Eye (tissue), 1 donor: ENCODE measurements around the gene DPEP3.

Experiments used
- DNase-seq: peaks from one replicate; pipeline ENCODE4 v3.0.0-alpha.2; 2015

DPEP3 gene

GRCh38 chr16:67966549-67967182 lies 13.6 kb downstream of the DPEP3 start:
- DNase-seq: no peak

DNA sequence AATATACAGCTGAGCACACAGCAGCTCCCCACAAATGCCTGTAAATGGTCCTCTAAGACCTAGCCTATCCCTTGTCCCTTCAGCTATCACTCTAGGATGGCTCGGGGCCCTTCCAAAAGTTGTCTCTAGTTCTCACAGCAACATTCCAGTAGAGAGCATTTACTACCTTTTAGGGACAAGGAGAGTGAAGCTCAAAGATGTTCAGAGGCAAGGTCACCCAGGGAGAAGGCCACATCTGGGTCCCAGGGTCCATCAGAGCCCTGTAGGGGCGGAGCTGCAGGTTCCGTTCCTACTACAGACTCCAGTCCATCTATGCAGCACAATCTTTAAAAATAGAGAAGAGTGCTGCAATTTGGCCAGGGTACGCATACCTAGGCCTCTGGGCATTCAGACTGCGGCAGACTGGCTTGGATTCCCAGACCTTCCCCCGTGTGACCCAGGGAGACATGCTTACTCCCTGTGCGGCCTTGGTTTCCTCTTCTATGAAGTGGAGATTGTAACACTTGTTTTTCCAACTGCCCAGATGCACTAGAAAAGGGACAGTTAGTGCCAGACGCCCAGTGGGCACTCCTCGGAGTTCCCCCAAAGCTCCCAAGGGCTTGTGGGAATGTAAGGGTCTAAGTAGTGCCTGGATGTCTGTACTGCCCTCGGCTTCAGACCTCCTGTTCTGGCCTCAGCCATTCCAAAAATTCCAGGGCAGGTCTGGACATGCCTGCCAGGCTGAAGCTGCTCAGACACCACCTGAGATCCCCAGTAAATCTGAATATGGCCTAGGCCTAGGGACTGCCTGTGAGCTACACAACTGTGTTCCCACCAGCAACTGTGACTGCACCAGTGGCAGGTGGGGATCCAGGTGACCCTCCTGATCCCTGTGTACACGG lies 14.4 kb downstream of the DPEP3 start:
- DNase-seq: no peak

- no peak for DNase-seq
Measured at GRCh38 chr16:67964477-67965131, 15.7 kb downstream of the DPEP3 start.

- peak; percentile 34 for DNase-seq
Measured at GRCh38 chr16:67963662-67964321, 16.5 kb downstream of the DPEP3 start.

DNA sequence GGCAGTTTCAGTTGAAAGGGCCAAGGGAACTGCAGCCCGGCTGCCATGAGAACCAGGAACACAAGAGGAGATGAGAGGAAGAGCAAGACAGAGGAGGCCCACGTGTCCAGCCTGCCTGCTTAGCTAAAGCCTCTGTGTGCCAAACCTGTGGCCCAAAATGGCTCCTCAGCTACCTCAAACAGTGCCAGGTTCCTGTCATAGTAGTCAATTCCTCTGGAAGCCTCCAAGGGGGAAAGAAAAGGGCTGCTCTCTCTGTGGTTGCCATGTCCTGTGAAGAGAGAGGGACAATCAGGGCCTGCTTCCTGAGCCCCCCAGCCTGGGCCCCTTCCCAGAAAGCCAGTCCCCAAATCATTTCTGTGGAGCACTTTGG lies 17.0 kb downstream of the DPEP3 start:
- no peak for DNase-seq

GRCh38 chr16:67962135-67962534 lies 18.2 kb downstream of the DPEP3 start:
- no peak for DNase-seq

DNA sequence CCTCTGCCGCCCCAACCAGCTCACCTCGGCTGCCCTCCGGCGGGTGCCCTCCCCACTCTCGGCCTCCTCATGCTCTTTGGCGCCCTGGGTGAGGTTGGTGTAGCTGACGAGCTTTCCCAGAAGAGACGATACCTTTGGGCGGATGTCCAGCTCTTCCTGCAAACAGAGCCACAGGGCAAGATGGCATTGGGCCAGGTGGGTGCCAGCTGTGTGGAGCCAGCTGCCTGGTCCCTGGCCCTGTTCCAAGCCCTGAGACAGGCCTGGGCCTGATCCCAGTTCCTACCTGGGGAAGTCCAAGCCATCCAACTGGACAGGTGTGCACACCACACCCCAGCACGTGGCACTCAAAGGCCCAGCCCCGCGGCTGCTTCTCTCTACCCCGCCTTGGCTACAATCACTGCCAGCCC lies 18.7 kb downstream of the DPEP3 start:
- no peak for DNase-seq

GRCh38 chr16:67959536-67960329 lies 20.6 kb downstream of the DPEP3 start:
- DNase-seq: no peak

GRCh38 chr16:67957622-67958021 lies 22.7 kb downstream of the DPEP3 start:
- DNase-seq: no peak

GRCh38 chr16:67954421-67955196 lies 25.7 kb downstream of the DPEP3 start:
- no peak for DNase-seq

GRCh38 chr16:67953641-67954375 lies 26.5 kb downstream of the DPEP3 start:
- no peak for DNase-seq

DNA sequence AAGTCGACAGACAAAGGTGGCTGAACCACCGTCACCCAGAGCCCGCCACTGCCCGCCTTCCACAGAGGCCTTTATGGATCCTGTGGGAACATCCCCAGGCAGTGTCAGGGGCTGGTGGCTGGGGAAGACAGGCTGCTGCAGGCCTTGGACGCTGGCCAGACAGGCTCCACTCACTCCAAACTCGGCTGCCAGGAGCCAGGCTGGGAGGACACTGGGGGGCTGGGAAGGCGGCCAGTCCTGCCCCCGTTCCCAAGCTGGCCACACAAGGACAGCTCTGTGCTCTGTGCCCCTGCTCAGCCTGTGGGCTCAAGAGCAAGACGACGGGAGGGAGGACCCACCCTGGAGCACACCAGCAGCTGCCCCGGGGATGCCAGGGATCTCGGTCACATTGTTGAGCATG lies 28.8 kb downstream of the DPEP3 start:
- DNase-seq: no peak

DNA sequence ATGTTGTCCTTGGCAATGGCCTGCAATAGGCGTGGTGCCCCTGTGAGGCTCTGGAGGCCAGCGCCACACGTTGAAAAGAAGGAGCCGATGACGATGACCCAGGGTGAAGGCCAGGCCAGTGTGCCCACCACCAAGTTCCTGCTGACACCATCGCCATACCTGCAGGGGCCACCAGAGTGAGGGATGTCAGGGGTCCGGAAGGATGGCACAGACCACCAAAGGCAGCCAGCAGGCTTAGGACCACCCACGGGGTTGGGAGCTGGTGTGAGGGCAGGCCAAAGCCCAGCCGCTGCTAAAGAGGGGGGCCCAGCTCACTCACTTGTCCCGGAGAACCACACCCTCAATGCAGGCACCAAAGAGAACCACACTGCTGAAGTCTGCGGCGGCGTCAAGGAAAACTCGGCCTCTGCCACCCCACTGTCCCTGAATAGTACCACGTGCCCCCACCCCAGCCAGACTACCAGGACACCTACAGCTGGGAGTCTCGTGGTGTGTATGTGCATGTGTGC lies 29.9 kb downstream of the DPEP3 start:
- no peak for DNase-seq

GRCh38 chr16:67949645-67950044 lies 30.7 kb downstream of the DPEP3 start:
- no peak for DNase-seq

DNA sequence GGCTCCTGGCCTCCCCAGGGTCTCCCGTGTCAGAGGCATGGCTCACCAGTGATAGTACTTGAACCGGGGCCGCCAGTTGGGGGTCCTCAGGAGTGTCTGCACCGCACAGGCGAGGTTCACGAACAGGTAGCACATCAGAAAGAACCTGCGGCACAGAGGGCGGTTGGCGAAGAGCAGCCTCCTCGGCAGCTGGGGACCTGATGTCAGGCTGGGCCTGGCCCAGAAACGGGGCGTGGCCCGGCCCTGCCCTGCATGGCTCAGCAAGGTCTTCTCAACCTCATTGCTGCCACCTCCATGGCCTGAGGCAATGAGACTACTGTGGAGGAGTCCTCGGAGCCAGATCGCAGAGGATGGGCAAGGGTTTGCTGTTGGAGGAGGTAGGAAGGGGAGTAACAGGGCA lies 32.3 kb downstream of the DPEP3 start:
- no peak for DNase-seq

DNA sequence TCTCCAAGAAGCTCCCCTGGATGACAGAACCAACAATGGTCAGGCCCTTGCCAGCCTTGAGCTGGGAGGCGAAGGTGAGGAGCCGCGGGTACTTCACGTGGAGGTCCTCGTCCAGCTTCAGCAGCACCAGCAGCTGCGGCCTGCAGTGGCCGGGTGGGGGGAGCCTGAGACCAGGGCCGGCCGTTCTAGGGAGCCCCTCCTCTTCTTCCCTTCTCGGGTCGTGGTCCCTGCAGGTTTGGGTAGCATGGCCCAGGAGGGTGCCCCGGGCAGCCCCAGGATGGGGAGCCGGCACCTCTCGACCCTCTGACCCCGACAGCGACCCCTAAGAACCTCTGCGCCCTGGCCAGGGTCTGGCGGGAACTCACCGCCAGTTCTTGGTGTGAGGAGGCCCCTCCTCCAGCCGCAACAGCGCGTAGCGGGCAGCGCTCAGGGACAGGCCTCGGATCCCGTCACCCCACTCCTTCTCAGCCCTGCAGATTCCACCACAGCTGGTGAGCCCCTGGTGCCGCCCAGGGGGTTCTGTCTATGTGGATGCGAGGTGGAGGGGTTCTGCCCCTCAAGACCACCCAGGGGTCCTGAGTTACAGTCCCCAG lies 33.2 kb downstream of the DPEP3 start:
- DNase-seq: no peak

- DNase-seq: no peak
Measured at GRCh38 chr16:67946128-67946569, 34.1 kb downstream of the DPEP3 start.

DNA sequence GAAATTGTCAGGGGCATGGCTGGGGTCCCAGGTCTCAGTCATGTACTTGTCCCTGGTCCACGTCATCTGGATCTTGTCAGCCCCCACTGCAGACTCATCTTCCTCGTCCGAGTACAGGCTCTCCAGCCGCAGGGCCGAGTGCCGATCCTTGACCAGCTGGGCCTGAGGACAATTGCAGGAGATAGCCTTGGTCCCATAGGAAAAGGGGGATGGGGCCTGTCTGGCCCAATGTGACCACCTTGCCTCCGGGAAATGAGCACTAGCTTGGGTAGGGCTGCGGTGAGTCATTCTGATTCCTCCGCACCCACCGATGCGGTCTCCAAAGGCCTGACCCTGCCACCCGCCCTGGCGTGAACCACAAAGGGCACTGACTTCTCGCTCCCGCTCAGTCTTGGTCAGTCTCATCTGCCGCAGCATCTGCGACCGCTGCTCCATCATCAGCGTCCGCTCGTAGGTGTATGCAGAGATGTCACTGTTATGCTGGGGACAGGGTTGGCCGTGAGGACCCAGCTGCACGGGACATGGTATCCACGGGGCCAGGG lies 34.8 kb downstream of the DPEP3 start:
- DNase-seq: no peak

DNA sequence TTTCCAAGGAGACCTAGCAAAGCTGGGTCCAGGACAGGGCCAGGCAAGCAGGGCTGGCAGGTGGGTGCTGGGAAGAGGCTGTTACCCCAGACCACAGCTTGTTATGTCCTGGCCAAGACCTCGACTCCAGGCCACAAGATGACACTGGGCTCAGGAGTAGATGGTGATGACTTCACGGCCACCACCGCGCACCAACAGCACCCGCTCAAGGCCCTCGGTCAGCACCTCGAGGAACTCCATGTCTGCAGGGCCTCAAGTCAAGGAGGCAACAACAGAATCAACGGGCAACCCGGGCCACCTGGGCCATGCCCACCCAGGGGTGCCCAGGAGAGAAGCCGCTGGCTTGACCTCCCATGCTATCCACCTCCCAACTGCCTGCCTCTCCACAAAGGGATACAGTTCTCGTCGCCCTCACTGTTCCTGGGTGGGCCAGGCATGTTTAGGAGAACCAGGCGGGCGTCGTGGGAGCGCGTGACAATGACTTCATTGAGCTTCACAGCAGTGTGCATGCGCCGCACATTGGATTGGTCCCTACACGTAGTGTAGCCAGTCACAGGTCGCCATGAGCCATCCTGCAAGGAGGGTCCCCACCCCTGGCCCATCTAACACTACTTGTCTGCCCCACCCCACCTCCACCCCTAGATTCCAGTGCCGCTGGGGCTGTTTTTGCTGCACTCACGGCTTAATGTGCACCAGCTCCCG lies 35.5 kb downstream of the DPEP3 start:
- no peak for DNase-seq
